HG03135 (cell line): Measurements from ENCODE around the gene LSM2.
"Not testable (repeated sequence)": the region's sequence is repeated elsewhere in the genome, so short reads cannot be mapped to it uniquely, and the experiment has no call there.

ENCODE experiments used
- ATAC-seq: cut with Tn5 transposase; IDR thresholded peaks from one replicate; pipeline ENCODE4 v1.9.1; 2021; ENCODE audit warnings: mild to moderate bottlenecking, moderate library complexity; ENCODE audit not compliant: unreplicated experiment

The LSM2 gene

DNA sequence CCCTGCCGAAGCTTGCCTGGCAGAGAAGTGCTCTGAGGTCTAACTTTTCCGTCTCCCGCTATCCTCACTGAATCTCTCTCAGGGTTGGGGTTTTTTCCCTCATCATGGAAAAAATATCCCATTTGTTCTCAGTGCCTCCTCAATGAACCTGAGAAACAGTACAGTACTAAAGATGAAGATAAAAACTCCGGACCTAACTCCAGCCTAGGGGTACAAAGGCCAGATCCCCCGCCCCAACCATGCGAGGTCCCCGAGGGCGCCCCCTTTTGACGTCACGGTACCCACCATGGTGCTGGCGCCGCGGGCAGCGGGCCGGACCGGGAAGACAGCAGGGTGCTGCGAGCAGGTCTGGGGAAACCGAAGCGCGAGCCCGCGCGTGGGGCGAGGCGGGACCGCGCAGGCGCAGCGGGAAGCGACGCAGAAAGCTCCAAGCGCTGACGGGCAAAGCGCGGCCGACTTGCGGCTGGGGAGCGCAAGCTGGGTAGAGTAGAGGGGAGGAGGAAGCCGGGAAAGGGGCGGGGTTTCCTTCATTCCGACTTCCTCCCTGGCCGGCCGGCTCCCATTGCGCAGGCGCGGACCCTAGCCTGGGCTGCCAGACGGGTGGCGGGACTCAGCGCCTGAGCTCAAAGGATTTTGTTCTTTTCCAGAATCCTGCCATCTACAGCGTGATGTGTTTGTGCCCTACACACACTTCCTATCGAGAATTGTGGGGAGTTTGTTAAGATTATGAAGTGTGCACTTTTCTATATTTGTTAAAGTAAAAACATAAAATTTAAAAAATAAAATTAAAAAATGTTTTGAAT, at the start of gene LSM2:
Gene LSM2, minus strand, starts transcription at position 497 of the 803 bp plus-strand sequence. Its CDS starts 209 bp downstream, at position 288.
- peak; percentile 84 for ATAC-seq

DNA sequence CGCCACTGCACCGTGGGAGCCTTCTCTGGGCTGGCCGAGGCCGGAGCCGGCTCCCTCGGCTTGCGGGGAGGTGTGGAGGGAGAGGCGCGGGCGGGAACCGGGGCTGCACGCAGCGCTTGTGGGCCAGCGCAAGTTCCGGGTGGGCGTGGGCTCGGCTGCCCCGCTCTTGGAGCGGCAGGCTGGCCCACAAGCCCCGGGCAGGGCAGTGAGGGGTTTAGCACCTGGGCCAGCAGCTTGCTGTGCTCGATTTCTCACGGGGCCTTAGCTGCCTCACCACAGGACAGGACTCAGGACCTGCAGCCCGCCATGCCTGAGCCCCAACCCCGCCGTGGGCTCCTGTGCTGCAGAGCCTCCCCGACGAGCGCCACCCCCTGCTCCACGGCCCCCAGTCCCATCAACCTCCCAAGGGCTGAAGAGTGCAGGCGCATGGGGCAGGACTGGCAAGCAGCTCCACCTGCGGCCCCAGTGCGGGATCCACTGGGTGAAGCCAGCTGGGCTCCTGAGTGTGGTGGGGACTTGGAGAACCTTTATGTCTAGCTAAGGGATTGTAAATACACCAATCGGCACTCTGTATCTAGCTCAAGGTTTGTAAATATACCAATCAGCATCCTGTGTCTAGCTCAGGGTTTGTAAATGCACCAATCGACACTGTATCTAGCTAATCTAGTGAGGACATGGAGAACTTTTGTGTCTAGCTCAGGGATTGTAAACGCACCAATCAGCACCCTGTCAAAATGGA, 45.4 kb upstream of the LSM2 start:
- not testable (repeated sequence) for ATAC-seq

DNA sequence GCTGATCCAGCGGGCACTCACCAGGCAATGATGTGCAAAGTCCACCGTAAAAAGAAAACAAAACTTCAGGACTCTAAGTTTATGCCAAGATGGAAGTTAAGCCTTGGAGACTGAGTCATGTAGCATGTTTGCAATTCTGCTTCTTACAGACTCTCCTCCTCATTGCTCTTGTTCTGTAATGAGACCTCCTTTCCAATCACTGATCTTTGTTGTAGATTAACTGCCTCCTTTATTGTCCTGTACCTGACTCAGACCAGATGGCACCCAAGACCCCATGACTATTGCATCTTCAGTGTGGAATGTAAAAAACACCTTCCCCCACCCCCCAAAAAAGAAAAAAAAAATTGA, 44.7 kb upstream of the LSM2 start:
- no peak for ATAC-seq

DNA sequence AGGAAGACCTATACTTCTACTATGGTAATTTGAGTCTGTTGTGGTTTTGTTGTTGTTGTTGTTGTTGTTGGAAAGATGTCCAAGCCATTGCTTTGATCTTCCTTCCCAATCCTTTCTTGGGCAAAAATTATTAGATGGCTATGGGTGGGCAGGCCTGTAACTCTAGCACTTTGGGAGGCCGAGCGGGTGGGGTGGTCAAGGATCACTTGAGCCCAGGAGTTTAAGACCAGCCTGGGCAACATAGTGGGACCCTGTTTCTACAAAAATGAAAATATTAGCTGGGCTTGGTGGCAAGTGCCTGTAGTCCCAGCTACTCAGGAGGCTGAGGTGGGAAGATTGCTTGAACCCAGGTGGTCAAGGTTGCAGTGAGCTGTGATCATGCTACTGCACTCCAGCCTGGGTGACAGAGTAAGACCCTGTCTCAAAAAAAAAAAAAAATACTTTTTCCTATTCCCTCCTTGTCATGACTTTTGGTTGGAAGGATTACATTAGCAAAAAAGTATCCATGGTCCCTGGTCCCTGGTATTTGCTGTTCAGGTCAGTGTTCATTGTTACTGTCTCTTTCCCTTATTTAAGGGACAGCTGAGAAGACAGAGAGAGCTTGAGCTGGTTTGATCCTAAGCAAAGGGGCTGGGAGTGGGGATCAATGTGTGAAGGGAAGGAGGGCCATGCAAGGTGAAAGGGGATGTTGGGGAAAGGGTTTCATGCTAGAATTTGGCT, 44.2 kb upstream of the LSM2 start:
- no peak for ATAC-seq

DNA sequence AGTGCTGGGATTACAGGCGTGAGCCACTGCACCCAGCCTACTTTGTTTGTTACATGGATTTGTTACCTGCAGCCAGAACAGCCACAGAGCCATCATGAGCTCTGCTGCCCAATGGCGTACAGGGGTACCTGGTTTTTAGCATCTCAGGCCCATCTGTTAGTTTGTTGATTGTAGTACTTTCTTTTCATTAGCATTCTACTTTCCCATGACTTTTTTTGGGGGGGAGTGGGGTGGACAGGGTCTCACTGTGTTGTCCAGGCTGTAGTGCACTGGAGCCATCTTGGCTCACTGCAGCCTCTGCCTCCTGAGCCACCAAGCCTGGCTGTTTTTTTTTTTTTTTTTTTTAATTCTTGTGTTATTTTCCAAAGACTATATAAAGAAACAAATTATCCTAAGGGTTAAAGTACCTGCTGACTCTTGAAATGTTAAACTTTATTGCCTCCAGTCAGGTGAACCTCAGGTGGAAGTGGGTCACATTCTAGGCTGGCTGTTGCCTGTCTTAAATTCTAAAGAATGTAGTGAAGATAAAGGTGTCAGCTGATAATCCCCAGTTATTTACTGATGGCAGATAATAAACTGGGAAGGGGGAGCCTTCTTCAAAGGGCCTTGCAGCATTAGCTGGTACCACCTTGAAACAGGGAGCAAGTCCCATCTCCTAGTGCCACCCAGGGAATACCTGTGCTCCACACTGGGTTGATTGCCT, 40.7 kb upstream of the LSM2 start:
- no peak for ATAC-seq

DNA sequence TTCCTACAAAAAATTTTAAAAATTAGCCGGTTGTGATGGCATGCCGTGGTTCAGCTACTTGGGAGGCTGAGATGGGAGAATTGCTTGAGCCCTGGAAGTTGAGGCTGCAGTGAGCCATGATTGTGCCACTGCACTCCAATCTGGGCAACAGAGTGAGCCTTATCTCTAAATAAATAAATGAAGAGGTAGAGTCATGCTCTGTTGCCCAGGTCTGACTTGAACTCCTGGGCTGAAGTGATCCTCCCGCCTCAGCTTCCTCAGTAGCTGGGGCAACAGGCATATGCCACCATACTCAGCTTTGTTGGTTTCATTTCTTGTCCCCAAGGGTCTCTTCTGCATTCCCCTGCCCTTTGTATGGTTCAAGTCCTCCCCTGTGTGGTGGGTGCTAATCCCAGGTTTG, 37.7 kb upstream of the LSM2 start:
- no peak for ATAC-seq

DNA sequence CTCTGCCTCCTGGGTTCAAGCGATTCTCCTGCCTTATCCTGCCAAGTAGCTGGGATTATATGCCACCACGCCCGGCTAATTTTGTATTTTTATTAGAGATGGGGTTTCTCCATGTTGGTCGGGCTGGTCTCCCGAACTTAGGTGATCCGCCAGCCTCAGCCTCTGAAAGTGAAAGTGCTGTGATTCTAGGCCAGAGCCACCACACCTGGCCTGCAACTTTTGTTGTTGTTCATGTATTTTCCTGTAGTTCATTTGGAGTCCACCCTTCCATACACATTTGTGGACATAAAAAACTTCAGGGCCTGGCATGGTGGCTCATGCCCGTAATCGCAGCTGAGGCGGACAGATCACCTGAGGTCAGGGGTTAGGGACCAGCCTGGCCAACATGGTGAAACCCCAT, 35.3 kb upstream of the LSM2 start:
- ATAC-seq = no peak

DNA sequence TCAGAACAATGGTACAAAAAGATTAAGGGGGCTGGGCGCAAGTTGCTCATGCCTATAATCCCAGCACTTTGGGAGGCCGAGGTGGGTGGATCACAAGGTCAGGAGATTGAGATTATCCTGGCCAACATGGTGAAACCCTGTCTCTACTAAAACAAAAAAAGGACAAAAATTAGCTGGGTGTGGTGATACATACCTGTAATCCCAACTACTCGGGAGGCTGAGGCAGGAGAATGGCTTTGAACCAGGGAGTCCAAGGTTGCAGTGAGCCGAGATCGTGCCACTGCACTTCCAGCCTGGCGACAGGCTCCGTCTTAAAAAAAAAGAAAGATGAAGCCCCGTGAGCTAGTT, 33.0 kb upstream of the LSM2 start:
- ATAC-seq = not testable (repeated sequence)

DNA sequence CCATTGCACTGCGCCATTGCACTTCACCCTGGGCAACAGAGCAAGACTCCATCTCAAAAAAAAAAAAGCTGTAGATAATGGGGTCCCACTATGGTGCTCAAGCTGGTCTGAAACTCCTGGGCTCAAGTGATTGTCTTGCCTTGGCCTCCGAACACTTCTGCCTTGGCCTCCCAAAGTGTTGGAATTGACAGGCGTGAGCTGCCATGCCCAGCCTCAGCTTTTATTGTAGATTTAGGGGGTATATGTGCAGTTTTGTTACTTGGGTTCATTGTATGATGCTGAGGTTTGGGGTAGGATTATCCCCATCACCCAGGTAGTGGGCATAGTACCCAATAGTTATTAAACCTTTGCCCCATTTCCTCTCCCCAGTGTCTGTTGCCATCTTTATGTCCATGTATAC, 32.2 kb upstream of the LSM2 start:
- no peak for ATAC-seq

DNA sequence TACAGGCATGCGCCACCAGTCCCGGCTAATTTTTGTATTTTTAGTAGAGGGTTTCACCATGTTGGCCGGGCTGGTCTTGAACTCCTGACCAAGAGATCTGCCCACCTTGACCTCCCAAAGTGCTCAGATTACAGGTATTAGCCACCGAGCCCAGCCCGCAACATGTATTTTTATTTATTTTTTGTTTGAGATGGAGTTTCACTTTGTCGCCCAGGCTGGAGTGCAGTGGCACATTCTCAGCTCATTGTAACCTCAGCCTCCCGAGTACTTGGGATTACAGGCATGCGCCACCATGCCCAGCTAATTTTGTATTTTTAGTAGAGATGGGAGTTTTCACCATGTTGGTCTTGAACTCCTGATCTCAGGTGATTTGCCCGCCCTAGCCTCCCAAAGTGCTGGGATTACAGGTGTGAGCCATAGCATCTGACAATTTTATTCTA, 31.4 kb upstream of the LSM2 start:
- not testable (repeated sequence) for ATAC-seq

DNA sequence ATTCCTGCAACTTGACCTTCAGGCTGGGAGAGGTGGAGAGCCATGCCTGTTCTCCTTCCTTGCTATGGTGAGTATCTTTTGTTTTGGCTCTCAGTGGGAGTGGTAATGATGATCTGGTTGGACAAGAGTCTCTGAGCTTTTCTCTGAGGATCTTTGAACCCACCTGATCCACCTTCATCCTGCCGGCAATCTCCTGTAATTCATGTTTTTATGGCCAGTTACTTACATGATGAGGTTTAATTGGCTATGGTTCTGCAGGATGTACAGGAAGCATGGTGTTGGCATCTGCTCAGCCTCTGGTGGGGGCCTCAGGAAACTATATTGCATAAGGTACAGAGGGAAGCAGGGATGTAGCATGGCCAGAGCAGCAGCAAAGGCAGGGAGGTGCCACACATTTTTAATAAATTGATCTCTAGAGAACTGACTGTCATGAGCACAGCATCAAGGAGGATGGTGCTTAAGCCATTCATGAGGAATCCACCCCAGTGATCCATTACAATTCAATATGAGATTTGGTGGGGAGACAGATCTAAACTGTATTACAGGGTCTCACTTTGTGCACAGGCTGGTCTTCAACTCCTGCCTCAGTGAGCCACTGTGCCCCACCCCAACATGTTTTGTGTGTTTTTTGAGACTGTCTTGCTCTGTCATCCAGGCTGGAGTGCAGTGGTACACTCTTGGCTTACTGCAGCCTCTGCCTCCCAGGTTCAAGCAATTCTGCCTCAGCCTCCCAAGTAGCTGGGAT, 30.8 kb upstream of the LSM2 start:
- no peak for ATAC-seq

DNA sequence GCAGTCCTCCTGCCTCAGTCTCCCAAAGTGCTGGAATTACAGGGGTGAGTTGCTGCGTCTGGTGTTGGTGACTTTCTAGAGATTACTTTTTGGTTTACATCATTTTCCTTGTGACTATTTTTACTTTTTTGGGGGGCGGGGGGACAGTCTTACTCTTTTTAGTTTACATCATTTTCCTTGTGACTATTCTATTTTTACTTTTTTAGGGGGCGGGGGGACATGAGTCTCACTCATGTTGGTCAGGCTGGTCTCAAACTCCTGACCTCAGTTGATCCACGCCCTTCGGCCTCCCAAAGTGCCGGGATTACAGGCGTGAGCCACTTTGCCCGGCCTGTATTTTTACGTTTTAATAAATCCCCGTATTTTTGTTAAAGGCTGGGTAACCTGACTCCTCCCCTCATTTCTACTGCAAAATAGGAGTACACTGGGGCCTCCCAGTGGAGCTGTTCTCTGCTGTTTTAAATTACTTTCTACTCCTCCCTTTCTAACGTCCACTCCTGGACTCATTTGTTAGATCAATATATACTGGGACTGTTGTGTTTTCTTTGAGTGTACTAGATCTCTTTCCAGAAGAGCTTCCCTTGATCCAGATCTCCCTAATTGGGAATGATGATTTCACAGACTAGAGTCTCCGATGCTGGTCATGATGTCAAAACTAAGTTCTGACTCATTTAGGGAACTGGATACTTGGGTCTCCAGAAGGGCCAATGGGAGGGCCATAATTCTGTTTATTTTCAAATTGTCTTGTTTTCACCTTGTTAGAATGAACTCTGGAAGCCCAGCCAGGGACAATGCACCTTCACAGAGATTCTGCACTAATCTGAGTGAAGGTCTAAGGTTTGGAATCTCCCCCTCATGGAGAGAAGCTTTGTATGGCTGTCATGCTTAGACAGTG, 30.0 kb upstream of the LSM2 start:
- no peak for ATAC-seq

DNA sequence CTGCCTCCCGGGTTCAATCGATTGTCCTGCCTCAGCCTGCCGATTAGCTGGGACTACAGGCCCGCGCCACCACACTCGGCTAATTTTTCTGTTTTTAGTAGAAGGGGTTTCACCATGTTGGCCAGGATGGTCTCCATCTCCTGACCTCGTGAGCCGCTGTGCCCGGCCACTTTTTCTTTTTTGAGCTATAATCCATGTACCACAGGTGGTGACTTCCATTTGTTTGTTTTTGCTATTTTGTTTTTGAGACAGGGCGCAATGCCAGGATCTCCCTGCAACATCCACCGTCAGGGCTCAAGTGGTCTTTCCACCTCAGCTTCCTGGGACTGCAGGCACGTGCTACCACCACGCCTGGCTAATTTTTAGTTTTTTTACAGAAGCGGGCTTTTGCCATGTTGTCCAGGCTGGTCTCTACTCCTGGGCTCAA, 29.3 kb upstream of the LSM2 start:
- ATAC-seq = no peak

DNA sequence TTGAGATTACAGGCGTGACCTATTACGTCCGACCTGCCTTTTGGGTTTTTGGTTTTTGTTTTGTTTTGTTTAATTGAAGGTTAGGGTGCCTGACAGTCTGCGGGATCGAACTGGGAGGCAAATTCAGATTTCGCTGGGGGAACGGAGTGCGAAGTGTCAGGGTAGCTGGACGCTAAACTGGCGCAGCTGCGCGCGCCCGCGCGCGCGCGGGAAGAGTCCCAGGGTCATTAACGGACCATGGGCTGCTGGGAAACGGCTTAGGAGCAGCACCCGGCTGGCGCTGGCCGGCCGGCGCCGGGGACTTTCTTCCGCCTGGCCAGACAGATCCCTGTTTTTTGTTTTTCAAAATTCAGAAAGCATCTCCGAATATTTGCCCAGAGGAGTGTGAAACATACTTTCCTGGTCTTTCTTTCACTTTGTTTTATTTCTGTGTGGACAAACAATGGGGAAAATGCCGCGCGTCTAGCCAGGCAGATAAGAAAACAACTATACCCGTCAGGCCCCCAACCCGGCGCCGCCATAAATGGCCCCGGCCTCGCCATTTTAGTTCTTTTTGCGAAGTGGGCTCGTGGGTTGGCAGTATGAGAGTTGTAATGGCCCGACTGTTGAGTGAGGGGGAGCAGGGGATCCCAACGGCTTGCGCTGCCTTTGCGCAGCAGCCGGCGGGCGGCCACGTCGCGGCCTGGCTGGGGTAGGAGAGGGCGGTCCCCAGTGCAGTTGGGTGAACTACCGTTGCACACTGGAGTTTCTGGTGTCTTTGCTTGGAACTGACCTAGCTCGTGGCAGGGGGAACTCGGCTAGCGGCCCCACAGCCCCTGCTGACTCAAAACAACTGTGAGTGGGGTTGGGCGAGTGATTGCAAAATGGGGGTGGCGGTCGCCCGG, 27.8 kb upstream of the LSM2 start:
- ATAC-seq = peak; percentile 35

DNA sequence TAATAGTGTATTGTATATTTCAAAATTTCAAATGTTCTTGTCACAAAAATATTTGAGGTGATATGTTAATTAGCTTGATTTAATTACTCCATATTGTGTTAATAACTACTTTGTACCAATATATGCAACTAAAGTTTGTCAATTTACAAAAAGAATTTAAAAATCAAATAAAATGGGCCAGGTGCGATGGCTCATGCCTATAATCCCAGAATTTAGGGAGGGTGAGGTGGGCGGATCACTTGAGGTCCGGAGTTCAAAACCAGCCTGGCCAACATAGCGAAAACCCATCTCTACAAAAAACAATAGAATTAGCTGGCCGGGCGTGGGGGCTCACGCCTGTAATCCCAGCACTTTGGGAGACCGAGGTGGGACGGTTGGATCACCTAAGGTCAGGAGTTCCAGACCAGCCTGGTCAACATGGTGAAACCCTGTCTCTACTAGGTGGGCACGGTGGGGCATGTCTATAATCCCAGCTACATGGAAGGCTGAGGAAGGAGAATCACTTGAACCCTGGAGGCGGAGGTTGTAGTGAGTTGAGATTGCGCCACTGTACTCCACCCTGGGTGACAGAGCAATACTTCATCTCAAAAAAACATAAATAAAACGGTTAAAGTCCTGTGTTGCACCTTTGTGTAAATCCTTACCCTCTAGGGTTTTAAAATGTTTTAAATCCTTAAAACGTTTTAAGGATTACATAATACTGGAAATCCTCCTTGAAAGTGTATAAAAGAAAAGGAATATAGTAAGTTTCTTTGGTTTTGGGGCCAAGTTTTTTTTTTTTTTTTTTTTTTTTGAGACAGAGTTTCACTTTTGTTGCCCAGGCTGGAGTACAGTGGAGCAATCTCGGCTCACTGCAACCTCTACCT, 24.8 kb upstream of the LSM2 start:
- no peak for ATAC-seq

DNA sequence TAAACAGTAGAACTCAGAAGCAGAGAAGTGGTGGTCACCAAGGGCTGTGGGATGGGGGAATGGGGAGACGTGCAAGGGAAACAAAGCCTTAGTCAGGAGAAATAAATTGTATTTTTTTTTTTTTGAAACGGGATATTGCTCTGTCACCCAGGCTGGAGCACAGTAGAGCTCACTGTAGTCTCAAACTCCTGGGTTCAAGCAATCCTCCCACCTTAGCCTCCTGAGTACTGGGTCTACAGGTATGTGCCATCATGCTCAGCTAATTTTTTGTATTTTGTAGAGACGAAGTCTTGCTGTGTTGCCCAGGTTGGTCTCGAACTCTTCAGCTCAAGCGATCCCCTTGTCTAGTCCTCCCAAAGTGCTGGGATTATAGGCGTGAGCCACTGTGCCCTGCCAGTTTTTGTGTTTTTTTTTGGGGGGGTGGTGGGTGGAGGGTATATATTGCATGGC, 24.1 kb upstream of the LSM2 start:
- ATAC-seq = no peak

DNA sequence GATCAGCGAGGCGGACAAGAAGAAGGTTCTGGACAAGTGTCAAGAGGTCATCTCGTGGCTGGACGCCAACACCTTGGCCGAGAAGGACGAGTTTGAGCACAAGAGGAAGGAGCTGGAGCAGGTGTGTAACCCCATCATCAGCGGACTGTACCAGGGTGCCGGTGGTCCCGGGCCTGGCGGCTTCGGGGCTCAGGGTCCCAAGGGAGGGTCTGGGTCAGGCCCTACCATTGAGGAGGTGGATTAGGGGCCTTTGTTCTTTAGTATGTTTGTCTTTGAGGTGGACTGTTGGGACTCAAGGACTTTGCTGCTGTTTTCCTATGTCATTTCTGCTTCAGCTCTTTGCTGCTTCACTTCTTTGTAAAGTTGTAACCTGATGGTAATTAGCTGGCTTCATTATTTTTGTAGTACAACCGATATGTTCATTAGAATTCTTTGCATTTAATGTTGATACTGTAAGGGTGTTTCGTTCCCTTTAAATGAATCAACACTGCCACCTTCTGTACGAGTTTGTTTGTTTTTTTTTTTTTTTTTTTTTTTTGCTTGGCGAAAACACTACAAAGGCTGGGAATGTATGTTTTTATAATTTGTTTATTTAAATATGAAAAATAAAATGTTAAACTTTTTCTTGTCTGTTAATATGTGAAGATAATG, 23.0 kb upstream of the LSM2 start:
- no peak for ATAC-seq
